ENCODE measurements around the gene DCAF7.

The DCAF7 gene

GRCh38 chr17:63634163-63634562 is 83.9 kb downstream of the DCAF7 start:
- DNase-seq = no peak

DNA sequence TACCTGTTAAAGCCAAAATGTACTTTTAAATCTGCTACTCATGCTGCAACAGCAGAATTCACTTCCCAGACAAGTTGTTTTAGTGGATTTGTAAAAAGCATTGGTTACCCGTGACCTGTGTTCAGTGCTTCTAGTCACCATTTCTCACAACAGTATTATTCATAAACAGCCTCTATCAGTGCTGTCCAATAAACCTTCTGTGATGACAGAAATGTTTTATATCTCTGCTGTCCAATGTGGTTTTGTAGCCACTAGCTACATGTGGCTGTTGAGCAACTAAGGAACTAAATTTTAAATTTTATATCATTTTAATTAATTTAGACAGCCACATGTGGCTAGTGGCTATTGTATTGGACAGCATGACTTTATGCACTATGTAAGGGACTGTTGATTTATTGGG is 84.5 kb downstream of the DCAF7 start:
- DNase-seq = no peak

DNA sequence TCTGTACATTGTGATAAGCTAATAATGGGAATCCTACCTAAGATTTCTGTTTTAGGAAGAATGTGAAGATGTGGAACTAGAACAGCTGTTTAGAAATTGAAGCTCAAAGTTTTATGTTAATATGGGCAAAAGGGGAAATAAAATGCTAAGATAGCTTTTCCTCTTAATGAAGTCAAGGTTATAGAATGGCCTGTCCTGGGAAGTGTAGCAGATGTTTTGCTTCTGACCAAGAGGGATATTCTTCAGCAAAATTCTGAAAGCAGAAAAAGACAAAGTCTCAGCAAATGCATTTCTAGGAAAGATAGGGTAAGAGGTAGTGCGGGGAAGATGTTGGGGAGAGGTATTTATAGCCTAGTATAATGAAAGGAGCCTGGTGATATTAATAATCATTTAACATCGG is 85.0 kb downstream of the DCAF7 start:
- DNase-seq = no peak

DNA sequence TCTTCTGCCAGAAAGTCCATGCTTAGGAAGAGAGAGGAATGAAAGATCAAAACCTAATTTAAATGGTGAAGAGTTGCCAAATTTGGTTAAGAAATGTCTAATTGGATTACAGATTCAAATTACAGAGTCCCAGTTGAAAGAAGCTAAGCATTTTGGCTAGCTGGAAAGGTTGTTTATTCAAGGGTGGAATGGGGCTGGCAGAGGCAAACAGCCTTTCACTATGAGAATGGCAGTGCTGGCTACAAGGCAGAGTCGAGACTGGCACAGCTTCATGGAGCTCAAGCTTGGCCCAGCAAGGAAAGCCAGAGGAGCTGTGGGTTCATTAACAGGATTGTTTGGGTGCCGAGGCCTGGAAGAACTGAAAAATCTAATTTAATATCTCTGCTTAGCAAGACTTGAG is 85.5 kb downstream of the DCAF7 start:
- DNase-seq = no peak

- no peak for DNase-seq
Observed at GRCh38 chr17:63639125-63639524, 88.8 kb downstream of the DCAF7 start.

DNA sequence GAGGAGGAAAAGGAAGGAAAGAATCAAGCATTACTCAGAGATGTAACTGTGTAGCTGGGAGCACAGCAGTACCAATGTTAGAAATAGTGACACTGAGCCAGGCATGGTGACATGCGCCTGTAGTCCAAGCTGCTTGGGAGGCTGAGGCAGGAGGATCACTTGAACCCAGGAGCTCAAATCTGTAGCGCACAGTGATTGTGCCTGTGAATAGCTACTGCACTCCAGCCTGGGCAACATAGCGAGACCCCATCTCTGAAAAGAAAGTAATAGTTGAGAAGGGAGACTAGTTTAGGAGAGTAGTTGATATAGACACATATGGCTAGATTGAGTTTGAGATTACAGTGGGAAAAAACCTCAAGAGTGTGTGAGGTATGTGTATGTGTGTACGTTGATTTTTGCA is 89.8 kb downstream of the DCAF7 start:
- no peak for DNase-seq

GRCh38 chr17:63641692-63642448 is 91.6 kb downstream of the DCAF7 start:
- DNase-seq = no peak
